Measurements from ENCODE around the gene TIAM2. TPM values are rescaled to one million over a fixed set of nuclear protein-coding genes. Genes with fewer than 3 reads are reported as not detected.
"Not testable (repeated sequence)": the region's sequence is repeated elsewhere in the genome, so short reads cannot be mapped to it uniquely, and the experiment has no call there.

The TIAM2 gene
- total RNA-seq, 2 donors from 2014 or later: 3.1 to 6.6 TPM

- H3K36me3 ChIP-seq (replicated peaks in 1 of 2; ENCODE audit: insufficient read depth in 1 of 2, low read depth in 2 of 2): no peaks in the 10 kb centered on the region
- WGBS, 2 donors: 23 to 32% methylated on average over 8 of the region's 8 CpGs
- H3K4me3 ChIP-seq: no peak overlapping the region
These were observed 105.0 kb downstream of the TIAM2 start for GRCh38 chr6:155100087-155100486.

GRCh38 chr6:155100591-155100990 lies 105.5 kb downstream of the TIAM2 start:
- Histone ChIP-seq H3K4me1 (no peaks in the 10 kb centered on the region), H3K27me3 (no peaks in the 10 kb centered on the region), H3K36me3 (replicated peaks in 1 of 2; ENCODE audit: insufficient read depth in 1 of 2, low read depth in 2 of 2) (no peaks in the 10 kb centered on the region), H3K9me3 (no peaks in the 10 kb centered on the region), H3K4me3 (no peak overlapping the region), H3K27ac (no peak overlapping the region)
- no peak for ATAC-seq
- intact Hi-C loops (cut with DNase I): no loop called here
- 81 to 83% methylated on average over 6 of the region's 6 CpGs for WGBS, 2 donors
- no peak for DNase-seq
- TF ChIP-seq POLR2A (IDR thresholded peaks at IDR 0.05) (no peak), CTCF (IDR thresholded peaks at IDR 0.05) (no peak)

More at GRCh38 chr6:155100087-155100486, 105.0 kb downstream of the TIAM2 start:
- Histone ChIP-seq H3K9me3 (no peaks in the 10 kb centered on the region), H3K4me1 (no peaks in the 10 kb centered on the region), H3K27me3 (no peaks in the 10 kb centered on the region), H3K27ac (no peak overlapping the region)
- intact Hi-C loops (cut with DNase I): no loop called here
- TF ChIP-seq POLR2A (IDR thresholded peaks at IDR 0.05): no peak
- TF ChIP-seq CTCF (IDR thresholded peaks at IDR 0.05): no peak
- DNase-seq (peak; percentile 60 to 89 (median 76)), ATAC-seq (peak; percentile 74)

- H3K36me3 ChIP-seq (replicated peaks in 1 of 2; ENCODE audit: insufficient read depth in 1 of 2, low read depth in 2 of 2); ATAC-seq; intact Hi-C loops (cut with DNase I); H3K27me3 ChIP-seq; H3K27ac ChIP-seq; H3K4me3 ChIP-seq; H3K4me1 ChIP-seq; DNase-seq; H3K9me3 ChIP-seq: not testable (repeated sequence)
- WGBS, 2 donors: 74% methylated on average over 9 of the region's 9 CpGs
These were observed 108.0 kb downstream of the TIAM2 start for GRCh38 chr6:155103083-155103645.

GRCh38 chr6:155103816-155104366 lies 108.8 kb downstream of the TIAM2 start:
- H3K4me3 ChIP-seq: no peak overlapping the region
- no peaks in the 10 kb centered on the region for H3K4me1 ChIP-seq
- H3K27ac ChIP-seq: no peak overlapping the region
- H3K27me3 ChIP-seq: no peaks in the 10 kb centered on the region
- 38 to 55% methylated on average over 5 of the region's 5 CpGs for WGBS, 2 donors
- no peak for TF ChIP-seq POLR2A (IDR thresholded peaks at IDR 0.05)
- TF ChIP-seq CTCF (IDR thresholded peaks at IDR 0.05): no peak
- ATAC-seq (no peak), DNase-seq (no peak)
- no peaks in the 10 kb centered on the region for H3K36me3 ChIP-seq (replicated peaks in 1 of 2; ENCODE audit: insufficient read depth in 1 of 2, low read depth in 2 of 2)
- no peaks in the 10 kb centered on the region for H3K9me3 ChIP-seq
- intact Hi-C loops (cut with DNase I): no loop called here

GRCh38 chr6:155106456-155107115 lies 111.5 kb downstream of the TIAM2 start:
- no peak overlapping the region for H3K27ac ChIP-seq
- DNase-seq (no peak), ATAC-seq (no peak)
- no peaks in the 10 kb centered on the region for H3K4me1 ChIP-seq
- H3K36me3 ChIP-seq (replicated peaks in 1 of 2; ENCODE audit: insufficient read depth in 1 of 2, low read depth in 2 of 2): no peaks in the 10 kb centered on the region
- no peak overlapping the region for H3K4me3 ChIP-seq
- TF ChIP-seq POLR2A (IDR thresholded peaks at IDR 0.05) (no peak), CTCF (IDR thresholded peaks at IDR 0.05) (no peak)
- WGBS, 2 donors: 72 to 78% methylated on average over 8 of the region's 8 CpGs
- H3K27me3 ChIP-seq: no peaks in the 10 kb centered on the region
- intact Hi-C loops (cut with DNase I): no loop called here
- H3K9me3 ChIP-seq: no peaks in the 10 kb centered on the region
